GM13977 (cell line): Measurements from ENCODE around the gene SLC33A1.

ENCODE experiments used
- DNase-seq: peaks from one replicate; pipeline ENCODE4 v3.0.0; 2012; ENCODE audit warnings: low spot score
- in situ Hi-C: fragments of 300-500 bp; cut with MboI; formaldehyde crosslinking; loops from one replicate; pipeline ENCODE4 v1.12.0; 2022; ENCODE audit warnings: low sequenced_read_pairs, low pct_unique_long_range_greater_than_20kb, mixed read lengths, inconsistent platforms; ENCODE audit not compliant: unreplicated experiment
- TF ChIP-seq, protein P1 (sequence below): IDR thresholded peaks from 2 replicates; pipeline ENCODE4 v1.5.1; 2012; ENCODE audit warnings: mild to moderate bottlenecking, control low read depth; ENCODE audit not compliant: insufficient read depth; ENCODE audit errors: extremely low read depth, missing control alignments

The SLC33A1 gene

DNA sequence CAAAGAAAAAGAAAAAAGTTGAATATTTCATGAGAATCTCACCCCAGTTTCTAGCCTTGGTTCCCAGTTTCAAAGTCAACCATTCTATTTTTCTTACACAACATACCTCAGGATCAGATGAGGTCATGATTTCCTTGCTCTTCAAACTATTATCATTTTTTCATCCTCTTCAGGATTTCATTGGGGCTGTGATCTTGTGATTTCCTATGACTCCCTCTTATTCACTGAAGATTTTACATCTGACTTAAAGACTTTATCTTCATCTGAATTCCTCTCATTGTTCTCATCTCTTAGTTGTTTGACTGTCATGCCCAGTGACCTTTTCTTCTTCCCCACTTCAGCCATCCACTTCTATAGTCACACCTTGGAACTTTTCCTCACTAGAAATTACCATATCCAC lies 45.0 kb downstream of the SLC33A1 start:
- TF ChIP-seq, protein P1, sequence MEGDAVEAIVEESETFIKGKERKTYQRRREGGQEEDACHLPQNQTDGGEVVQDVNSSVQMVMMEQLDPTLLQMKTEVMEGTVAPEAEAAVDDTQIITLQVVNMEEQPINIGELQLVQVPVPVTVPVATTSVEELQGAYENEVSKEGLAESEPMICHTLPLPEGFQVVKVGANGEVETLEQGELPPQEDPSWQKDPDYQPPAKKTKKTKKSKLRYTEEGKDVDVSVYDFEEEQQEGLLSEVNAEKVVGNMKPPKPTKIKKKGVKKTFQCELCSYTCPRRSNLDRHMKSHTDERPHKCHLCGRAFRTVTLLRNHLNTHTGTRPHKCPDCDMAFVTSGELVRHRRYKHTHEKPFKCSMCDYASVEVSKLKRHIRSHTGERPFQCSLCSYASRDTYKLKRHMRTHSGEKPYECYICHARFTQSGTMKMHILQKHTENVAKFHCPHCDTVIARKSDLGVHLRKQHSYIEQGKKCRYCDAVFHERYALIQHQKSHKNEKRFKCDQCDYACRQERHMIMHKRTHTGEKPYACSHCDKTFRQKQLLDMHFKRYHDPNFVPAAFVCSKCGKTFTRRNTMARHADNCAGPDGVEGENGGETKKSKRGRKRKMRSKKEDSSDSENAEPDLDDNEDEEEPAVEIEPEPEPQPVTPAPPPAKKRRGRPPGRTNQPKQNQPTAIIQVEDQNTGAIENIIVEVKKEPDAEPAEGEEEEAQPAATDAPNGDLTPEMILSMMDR, result no peak
- in situ Hi-C loops, result no loop called here
- no peak for DNase-seq

DNA sequence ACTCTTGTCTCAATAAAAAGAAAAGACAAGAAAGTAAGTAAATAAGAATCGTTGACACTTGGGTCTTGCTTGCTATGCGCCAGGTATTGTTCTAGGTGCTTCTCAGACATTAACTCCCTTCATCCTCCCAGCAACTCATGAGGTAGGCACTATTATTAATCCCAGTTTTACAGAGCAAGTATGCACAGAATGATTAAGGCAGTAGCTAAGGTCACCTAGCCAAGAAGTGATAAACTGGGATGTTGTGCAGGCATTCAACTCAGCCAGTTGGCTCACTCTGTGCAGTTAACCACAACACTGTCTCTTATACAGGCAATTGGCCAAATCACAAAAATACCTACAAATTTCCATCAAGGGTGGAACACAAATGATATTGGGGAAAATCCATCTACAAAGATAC lies 46.4 kb downstream of the SLC33A1 start:
- in situ Hi-C loops, result no loop called here
- no peak for DNase-seq
- TF ChIP-seq, protein P1, result no peak

GRCh38 chr3:155805802-155806618 lies 48.2 kb downstream of the SLC33A1 start, which contains the start of gene C3orf33:
Gene C3orf33 (minus strand): TSS chr3:155806278. CDS start chr3:155806252, 26 bp downstream.
- DNase-seq, result peak; percentile 90
- in situ Hi-C loops, result no loop called here
- TF ChIP-seq, protein P1, result peak; percentile 96

DNA sequence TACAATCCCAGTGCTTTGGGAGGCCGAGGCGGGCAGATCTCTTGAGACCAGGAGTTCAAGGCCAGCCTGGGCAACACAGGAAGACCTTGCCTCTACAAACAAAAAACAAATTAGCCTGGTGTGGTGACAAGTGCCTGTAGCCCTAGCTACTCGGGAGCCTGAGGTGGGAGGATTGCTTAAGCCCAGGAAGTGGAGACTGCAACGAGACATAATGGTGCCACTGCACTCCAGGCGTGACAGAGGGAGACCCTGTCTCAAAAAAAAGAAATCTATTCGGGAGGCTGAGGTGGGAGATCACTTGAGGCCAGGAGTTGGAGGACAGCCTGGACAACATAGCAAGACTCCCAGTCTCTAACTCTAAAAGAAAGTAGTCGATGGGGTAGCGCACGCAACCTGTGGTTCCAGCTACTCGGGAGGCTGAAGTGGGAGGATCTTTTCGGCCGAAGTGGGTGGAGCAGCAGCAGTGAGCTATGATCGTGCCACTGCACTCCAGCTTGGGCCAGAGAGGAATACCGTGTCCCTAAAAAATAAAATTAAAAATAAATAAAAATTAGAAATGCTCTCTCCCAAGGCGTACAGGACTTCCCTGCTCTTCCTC lies 48.9 kb downstream of the SLC33A1 start:
- no peak for DNase-seq
- TF ChIP-seq, protein P1, result no peak
- in situ Hi-C loops, result no loop called here

DNA sequence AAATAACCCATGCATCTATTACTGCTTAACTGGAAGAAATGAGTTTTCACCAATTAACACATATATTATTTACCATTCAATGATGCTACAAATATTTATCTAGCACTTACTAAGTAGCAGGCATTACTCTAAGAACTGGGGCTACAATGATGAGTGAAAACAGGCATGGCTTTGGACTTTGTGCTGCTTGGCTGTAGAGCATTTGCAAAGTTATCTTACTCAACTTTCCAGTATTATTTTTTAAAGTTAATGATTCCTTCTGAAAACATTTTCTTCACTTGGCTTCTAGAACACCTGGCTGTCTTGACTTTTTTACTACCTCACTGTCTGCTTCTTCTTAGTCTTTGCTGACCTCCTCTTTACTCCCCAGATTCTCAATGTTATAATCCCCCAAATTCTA lies 49.9 kb downstream of the SLC33A1 start:
- no peak for DNase-seq
- in situ Hi-C loops, result no loop called here
- TF ChIP-seq, protein P1, result no peak

- TF ChIP-seq, protein P1, result no peak
- no peak for DNase-seq
- in situ Hi-C loops, result no loop called here
These were observed 61.7 kb downstream of the SLC33A1 start for GRCh38 chr3:155792532-155792931.
